ENCODE measurements around the gene BMPR1B. TPM values are rescaled to one million over a fixed set of nuclear protein-coding genes. Genes with fewer than 3 reads are reported as not detected.

BMPR1B gene
- total and polyA plus RNA-seq, 2 of the 8 experiments (the other 6 are each of a cell fraction or from before 2014, with no cell fraction given): 0.14 to 1.1 TPM

DNA sequence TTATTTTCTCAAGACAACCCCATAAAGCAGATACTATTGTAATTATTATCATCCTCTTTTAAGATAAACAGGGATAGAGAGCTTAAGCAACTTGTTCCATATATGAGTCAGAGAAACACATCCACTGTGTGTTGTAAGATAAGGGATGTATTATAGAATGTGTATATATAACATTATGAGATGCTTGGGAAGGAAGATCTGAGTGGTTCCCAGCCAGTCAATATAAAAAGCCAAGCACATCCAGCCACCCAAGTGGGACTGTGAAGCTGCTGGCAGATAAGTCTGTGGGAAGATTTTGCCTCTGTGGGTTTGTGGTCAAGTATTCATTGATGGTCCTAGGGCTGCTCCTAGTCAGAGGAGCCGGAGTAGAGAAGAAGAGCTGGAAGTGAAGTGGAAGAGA, 16.5 kb upstream of the BMPR1B start (continued):
- TF ChIP-seq TEAD4 (IDR thresholded peaks at IDR 0.05; ENCODE audit: low read depth, low read length): no peak

Data from H1 (cell line).